Stimulated activated CD4-positive, alpha-beta T cell treated with anti-CD3 and anti-CD28 coated beads, Interleukin-1b, Interleukin-23, amount 100 ng/mL, for 24 hours (primary cell): ENCODE measurements around the gene ST6GAL1.
"Not testable (repeated sequence)": the region's sequence is repeated elsewhere in the genome, so short reads cannot be mapped to it uniquely, and the experiment has no call there.

Experiments used
- DNase-seq, 4 experiments: peaks; one replicate each; pipeline ENCODE4 v3.0.0-alpha.2; 2020; ENCODE audit warnings: low read depth in 4 of 4, low spot score in 1 of 4

The ST6GAL1 gene

DNA sequence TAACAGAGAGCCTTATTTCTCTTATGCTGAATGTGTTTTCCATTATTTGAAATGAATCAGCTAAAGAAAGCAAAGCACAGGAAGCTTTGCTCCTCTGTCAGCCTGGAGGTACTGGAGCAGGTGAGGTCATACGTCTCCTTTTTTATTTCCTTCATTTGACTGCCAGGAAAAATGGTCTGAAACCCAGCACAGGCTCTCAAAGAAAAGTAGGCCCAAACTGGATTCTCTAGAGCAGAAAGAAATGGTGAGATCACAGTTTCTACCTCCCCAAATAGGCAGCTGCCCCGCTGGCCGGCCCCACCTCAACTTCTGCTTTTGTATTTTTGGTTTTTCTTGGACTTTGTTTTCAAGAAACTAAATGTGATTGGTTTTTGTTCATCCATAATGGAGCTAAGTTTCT is 113.9 kb downstream of the ST6GAL1 start:
- DNase-seq = no peak

GRCh38 chr3:187044867-187045552 is 114.7 kb downstream of the ST6GAL1 start:
- no peak for DNase-seq

- no peak for DNase-seq
Observed at GRCh38 chr3:187046033-187046432, 115.7 kb downstream of the ST6GAL1 start.

DNA sequence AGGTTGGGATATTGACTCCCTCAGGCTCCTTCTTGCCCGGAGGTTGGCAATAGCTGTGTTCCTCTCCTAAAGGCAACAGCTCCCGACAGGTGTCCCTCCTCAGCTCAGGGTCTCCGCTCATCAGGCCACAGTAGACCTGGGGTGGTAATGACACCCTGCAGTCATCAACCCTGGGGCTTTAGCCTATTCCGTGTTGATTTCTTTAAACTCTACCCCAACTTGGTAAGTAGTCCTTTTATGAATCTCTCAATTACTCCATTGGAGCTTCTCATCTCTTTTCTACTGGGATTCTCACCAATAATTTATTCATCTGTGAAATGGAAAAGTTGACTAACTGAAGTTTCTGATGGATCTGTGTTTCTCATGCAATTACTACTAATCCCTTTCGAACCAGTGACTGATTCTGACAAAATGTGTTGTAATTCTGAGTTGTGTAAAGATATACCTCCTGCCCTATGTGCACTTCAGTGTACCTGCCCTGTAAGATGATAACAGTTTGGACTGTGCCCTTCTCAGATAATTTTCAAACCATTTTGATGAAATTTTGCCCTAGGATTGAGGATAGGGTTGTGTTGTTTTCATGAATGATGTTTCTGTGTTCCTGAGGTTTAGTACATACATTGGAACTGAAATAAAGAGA is 119.3 kb downstream of the ST6GAL1 start:
- DNase-seq = no peak

GRCh38 chr3:187051066-187051465 is 120.7 kb downstream of the ST6GAL1 start:
- no peak for DNase-seq

DNA sequence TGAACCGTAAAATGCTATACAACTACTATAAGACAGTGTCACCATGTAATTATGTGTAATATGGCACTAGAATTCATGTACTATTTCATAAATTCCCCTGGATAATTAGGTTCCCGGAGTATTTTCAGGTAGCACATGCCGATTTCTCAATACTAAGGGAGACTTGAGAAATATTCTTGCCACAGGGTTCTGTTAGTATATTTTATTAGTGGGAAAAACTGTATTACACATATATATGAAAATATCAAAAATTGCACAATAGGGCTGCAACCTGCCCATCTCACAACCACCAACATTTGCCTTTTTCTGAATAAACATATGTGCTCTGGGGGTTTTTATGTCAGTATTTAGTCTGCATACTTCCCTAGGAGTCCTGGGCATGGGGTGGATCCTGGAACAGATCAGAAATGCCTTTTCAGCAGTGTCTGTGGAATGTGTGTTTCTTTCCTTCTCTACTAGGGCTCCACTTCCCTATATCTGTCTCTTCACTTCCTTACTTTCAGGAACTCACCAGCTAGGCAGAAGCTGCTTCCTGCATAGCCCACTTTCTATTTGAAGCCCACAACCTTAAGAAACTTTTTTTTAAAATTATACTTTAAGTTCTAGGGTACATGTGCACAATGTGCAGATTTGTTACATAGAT is 121.5 kb downstream of the ST6GAL1 start:
- DNase-seq = no peak

- not testable (repeated sequence) for DNase-seq
Observed at GRCh38 chr3:187052427-187052826, 122.1 kb downstream of the ST6GAL1 start.

DNA sequence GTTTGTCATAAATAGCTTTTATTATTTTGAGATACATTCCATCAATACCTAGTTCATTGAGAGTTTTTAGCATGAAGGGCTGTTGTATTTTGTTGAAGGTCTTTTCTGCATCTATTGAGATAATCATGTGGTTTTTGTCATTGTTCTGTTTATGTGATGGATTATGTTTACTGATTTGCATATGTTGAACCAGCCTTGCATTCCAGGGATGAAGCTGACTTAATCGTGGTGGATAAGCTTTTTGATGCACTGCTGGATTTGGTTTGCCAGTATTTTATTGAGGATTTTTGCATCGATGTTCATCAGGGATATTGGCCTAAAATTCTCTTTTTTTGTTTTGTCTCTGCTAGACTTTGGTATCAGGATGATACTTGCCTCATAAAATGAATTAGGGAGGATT is 124.1 kb downstream of the ST6GAL1 start:
- not testable (repeated sequence) for DNase-seq

DNA sequence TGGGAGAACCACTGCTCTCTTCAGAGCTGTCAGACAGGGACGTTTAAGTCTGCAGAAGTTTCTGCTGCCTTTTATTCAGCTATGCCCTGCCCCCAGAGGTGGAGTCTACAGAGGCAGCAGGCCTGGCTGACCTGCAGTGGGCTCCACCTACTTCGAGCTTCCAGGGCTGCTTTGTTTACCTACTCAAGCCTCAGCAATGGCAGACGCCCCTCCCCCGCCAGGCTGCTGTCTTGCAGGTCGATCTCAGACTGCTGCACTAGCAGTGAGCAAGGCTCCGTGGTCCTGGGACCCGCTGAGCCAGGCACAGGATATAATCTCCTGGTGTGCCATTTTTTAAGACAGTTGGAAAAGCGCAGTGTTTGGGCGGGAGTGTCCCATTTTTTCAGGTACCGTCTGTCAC is 127.5 kb downstream of the ST6GAL1 start:
- DNase-seq = not testable (repeated sequence)

DNA sequence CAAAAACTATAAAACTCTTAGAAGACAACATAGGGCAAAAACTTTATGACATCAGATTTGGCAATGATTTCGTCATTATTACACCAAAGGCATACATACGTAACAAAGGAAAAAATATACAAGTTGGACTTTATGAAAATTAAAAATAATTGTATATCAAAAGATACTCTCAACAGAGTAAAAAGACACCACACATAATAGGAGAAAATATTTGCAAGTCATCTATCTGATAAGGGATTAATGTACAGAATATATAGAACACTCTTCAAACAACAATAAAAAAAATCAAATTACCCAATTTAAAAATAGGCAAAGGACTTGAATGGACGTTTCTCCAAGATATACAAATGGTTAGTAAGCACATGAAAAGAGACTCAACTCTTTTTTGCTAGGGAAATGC is 131.4 kb downstream of the ST6GAL1 start:
- no peak for DNase-seq

GRCh38 chr3:187062526-187063177 is 132.3 kb downstream of the ST6GAL1 start:
- DNase-seq = no peak

DNA sequence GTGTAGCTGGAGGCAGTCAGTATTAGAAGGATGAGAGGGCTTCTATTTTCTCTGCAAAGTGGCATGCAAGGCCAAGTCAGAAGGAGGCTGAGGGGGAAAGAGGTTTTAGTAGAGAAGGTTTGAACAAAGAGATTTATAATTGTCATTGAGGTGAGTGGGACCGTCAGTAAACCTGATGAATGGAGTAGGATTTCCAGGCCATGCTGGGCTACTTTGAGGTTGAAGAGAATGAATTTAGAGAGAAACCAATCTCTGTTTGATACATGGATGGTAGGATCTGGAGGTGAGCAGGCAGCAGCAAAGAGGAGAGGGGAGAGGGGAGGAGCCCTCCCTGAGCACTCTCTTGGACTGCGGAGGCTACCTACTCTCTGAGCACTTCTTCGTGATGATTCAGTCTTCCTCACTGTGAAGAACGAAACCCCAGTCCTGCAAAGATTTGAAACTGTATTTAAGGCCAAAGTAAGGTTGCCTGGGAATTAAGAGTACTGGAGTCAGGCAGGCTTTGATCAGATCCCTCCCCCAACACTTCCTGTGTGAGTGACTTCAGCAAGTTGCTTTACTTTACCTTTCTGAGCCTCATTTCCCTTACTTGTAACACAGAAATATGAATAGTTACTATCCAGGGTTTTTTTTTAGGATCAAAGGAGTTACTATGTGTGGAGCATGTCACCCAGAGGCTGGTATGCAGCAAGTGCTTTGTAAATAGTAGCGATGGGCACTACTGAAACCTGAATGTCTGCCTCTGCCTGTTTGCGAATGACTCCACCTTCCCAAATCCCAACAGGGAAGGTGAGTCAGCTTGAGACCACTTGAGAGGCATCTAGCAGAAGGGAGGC is 133.2 kb downstream of the ST6GAL1 start:
- no peak for DNase-seq

DNA sequence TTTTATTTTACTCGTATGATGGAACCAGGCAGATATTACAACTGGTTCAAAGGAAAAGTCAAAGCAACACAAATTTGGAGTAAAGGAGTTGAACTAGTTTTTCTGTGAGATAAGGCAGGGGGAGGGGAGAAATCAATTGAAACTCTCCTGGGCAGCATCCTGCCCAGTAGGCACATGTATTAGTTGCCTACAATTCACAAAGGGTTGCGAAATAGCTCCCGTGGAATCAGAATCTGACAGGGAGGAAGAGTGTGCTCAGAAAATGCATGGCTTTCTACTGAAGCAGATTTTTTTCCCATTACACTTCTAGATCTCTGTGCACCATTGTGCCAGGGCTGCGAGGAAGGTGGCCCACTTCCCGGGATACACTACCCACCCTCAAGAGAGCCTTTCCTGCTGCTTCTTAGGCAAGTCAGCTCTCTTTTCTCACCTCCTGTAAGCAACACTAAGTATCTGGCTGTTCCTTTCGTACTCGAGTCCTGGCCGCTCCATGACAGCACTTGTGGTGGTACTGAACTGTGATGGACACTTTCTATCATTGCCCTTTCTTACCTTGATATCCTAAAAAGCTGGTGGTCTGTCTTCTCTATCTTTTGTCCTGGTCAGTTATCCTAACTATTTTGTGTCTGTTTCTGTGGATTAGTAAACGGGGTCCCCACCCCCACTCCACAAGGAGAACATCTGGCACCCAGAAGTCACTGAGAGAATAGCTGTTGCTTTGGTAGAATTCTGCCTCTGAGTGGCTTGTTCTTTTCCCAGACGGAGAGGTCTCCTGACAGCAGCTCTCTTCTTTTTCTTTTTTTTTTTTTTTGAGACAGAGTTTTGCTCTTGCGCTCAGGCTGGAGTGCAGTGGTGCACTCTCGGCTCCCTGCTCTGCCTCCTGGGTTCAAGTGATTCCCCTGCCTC is 134.1 kb downstream of the ST6GAL1 start:
- no peak for DNase-seq

GRCh38 chr3:187066228-187066995 is 136.1 kb downstream of the ST6GAL1 start:
- no peak for DNase-seq

DNA sequence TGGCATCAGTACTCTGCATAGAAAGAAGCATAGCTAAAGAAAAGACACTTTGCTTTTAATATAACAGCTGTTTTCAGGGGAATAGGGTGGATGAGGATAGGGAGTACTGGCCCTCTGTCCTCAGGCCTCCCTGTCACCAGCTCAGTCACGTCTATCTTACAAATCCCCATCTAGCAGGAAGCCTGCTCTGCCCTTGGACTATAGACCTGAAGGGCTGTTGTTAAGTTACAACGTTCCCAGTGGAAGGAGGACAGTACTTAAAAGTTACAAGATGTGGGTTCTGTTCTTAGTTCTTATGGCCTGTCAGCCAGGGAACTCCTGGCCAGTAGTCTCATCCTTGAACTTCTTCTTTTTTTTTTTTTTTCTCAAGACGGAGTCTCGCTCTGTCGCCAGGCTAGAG is 138.5 kb downstream of the ST6GAL1 start:
- DNase-seq = no peak

- no peak for DNase-seq
Observed at GRCh38 chr3:187069857-187070516, 139.7 kb downstream of the ST6GAL1 start.

- no peak for DNase-seq
Observed at GRCh38 chr3:187072102-187072501, 141.8 kb downstream of the ST6GAL1 start.

GRCh38 chr3:187072511-187072910 is 142.2 kb downstream of the ST6GAL1 start:
- no peak for DNase-seq
